HG02973 (cell line): ENCODE measurements around the gene VIPR1.
A peak's percentile ranks its signal among the peaks of the same experiment; 100 is the strongest.
"Not testable (repeated sequence)": the region's sequence is repeated elsewhere in the genome, so short reads cannot be mapped to it uniquely, and the experiment has no call there.

ENCODE experiments used
- ATAC-seq: cut with Tn5 transposase; IDR thresholded peaks from one replicate; pipeline ENCODE4 v1.9.1; 2021; ENCODE audit warnings: moderate library complexity; ENCODE audit not compliant: unreplicated experiment

VIPR1 gene

DNA sequence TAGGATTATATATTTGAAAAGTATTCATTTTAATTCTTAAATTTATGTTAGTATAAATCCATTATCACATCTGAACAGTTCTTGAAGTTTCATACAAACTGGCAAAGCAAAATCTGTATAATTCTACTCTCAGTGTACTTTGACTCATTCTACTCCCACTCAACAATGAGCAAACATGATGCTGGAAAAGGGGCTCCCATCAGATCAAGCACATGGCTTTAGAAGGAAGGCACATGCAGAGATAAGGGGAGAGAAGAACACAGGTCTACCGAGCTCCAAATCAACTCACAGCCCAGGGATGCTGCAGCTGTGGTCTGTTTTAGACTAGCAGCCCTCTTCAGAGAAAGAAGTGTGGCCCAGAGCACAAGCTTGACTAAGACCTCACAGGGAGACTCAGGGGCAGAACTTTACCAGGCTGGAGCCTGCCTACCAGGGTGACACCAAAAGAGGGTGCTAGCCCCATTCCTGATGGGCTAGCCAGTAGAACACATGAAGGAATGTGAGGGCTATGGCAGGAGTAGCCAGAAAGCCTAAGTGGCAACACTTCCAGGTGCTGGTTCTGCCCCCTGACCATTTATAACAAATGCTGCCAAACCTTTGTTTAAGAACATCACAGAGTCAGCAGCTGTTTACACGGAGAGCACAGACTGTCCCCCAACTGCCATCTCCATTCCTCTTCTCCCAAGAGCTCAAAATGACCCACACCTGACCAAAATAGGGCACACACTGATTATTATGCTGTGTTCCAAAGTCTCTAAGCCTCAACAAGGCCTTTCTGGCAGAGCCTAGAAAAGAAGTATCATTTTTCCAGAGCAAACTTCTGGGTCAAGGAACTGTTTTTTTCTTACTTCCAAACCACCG is 59.8 kb downstream of the VIPR1 start:
- no peak for ATAC-seq

DNA sequence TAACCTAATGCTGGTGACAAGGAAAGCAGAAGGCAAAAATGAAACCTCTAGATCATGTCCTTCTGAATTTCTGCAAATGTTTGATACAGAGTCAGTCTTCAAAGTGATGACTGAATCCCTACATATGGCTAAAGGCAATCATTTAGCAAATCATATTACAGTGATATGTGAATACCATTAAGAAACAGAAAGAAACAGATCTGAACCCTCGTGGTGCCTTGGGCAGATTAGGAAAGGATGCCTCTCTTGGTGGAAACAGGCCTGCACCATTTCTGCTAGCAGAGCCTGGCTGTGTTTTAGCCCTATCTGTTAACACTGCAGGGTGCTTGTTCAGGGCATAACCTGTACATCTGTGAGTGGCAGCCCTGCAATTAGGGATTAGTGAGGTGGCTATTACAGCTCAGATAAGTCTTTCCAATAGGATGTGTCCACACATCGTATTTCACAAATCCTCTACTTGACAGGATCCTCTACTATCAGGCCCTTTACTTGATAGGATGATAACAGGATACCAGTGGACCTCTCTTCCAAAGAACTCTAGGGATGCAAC is 67.2 kb downstream of the VIPR1 start:
- no peak for ATAC-seq

DNA sequence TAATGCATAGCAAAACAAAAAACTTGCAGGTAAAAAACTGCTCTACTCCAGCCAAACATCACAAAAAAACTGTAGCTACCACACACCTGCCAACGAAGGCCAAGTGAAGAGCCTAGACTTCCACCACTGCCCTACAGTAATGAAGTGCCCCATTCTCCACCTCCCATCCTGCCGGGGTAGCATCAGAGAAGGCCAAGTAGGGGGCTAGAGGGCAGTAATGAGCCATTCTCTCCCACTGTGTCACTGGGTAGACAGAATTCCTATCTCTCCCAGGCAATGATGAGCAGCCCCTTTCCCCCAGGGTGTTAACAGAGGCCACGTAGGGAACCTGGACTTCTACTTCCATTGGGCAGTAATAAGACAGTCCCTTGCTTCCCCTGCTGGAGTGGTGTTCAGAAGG is 69.8 kb downstream of the VIPR1 start:
- no peak for ATAC-seq

DNA sequence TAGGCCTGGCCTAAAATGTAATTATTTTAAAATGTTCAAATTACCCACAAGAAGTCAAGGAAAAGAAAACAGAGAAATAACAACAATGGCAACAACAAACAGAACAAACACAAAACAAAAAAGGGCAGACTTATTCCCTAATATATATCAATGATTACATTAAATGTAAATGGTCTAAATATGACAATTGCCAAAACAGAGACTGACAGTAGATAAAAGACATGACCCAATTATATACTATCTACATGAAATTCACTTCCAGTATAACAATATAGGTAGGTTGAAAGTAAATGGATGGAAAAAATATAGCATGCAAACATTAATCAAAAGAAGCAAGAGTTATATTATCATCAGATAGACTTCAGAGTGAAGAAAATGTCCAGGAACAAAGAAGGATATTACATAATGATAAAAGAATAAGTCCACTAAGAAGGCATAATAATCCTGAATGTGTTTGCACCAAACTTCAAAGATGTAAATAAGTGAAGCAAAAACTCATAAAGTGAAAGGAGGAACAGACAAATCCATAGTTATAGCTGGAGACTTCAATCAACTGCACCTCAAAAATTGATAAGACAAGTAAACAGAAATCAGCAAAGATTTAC is 72.8 kb downstream of the VIPR1 start:
- no peak for ATAC-seq

DNA sequence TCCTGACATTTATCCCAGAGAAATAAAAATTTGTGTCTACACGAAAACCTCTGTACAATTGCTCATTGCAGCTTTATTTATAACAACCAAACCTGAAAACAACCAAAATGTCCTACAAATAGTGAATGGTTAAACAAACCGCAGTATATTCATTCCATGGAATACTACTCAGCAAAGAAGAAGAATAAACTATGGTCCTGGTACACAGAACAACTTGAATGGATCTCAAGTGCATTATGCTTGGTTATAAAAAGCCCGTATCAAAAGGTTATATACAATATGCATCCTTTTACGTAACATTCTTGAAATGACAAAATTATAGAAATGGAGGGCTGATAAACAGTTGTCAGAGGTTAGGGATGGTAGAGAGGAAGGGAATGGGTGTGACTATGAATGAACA is 75.6 kb downstream of the VIPR1 start:
- ATAC-seq: no peak

DNA sequence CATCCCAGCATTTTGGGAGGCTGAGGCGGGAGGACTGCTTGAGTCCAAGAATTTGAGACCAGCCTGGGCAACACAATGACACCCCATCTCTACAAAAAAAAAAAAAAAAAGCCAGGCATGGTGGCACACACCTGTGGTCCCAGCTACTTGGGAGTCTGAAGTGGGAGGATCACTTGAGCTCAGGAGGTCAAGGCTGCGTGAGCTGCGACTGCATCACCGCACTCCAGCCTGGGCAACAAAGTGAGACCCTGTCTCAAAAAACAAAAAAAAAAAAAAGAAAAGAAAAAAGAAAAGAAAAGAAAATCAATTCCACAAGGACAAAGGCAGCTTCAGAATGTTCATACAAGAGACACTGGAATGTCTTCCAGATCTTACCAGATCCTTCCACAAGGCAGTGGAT is 76.9 kb downstream of the VIPR1 start:
- not testable (repeated sequence) for ATAC-seq

DNA sequence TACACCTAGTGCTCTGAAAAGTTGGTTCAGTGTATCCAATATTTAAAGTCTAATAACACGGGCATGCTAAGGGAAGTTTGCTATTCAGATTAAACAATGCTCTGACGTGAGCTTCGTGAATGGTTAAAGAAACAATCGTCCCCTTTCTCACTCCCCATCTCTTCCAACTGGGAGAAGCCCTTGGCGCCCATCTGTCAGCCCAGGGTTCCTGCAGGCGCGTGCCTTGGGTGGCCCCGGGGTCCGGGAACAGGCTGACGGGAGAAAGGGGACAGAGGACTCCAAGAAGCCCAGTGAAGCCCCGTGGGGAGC is 78.9 kb downstream of the VIPR1 start:
- peak; percentile 1 for ATAC-seq

DNA sequence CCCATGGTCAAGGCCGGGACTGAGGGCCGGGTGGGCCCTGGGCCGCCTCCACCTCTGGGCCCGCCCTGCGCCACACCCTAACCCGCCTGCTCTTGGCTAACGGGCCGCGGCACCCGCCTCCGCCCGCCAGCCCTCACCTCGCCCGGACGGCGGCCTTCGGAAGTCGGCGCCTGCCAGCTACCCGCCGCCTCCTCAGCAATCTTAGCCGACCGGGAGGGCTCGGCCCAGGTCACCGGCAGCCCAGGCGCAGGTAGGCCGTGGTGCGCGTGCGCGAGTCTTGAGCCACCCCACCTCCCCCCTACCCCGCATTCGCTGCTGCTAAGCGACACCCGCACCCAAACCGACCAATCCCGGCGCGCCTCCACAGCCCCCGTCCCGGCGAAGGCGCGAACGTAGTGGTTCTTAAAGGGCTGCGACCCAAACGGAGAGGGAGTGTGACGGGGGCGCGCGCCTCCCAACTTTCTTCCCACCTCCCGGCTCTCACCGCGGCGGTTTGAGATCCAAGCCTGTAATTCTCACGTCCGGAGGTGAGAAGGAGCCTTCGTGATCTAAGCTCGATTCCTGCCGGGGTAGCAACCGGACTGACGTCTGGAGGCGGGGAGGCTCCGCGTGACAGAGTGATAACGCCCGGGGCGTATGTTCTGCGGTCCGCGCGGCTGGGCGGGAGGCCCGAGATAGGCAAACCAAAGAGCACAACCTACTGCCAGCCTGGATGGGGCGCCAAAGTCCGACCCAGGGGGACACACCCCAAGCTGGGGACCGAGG is 79.4 kb downstream of the VIPR1 start, which contains the start of gene SEC22C:
Gene SEC22C (minus strand): TSS at position 259 of the 765 bp plus-strand sequence. CDS start 12,921 bp downstream, outside the sequence.
- ATAC-seq: peak; percentile 87

DNA sequence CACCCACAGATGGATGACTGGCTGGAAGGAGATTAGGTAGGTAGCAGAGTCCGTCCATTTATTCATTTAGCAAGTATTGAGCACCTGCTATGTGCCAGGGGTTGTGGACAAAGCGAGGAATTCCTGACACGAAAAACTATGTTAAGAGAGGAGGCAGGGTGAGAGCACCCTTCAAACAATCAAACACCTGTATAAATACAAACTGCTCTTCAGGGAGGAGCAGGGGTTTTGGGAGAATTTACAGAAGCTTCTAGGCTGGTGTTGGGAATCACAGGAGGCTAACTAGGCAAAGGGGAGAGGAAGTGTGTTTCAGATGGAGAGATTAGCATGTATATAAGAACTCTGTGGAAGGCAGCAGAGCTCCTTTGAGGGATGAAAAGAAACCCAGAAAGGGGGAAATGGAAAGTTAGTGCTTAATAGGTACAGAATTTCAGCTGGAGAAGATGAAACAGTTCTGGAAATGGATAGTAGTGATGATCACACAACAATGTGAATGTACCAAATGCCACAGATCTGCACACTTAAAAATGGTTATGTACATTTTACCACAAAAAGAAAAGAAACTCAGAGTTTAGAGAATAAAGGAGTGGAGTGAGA is 80.1 kb downstream of the VIPR1 start:
- ATAC-seq: no peak
